Measurements from ENCODE around the gene FRYL. TPM values are rescaled to one million over a fixed set of nuclear protein-coding genes. Genes with fewer than 3 reads are reported as not detected.
"Not testable (repeated sequence)": the region's sequence is repeated elsewhere in the genome, so short reads cannot be mapped to it uniquely, and the experiment has no call there.

The FRYL gene
- total RNA-seq, 2 experiments from 2014 or later, result 85.4 to 88.5 TPM

- Histone ChIP-seq H3K4me2 (ENCODE audit: low read length) (no peak overlapping the region), H3K4me1 (ENCODE audit: insufficient read depth, low read length, poor library complexity, severe bottlenecking) (no peaks in the 10 kb centered on the region), H3K27ac (ENCODE audit: low read depth, low read length, poor library complexity, severe bottlenecking) (no peak overlapping the region), H2AFZ (ENCODE audit: low read length) (no peak overlapping the region), H3K79me2 (ENCODE audit: insufficient read depth, low read depth, low read length) (peaks cover 45% of the 10 kb centered on the region), H3K9me2 (ENCODE audit: insufficient read depth, low read length) (no peaks in the 10 kb centered on the region), H3K9me3 (ENCODE audit: low read length) (no peaks in the 10 kb centered on the region), H3K4me3 (ENCODE audit: low read depth, low read length, poor library complexity, severe bottlenecking) (no peak overlapping the region), H3K36me3 (ENCODE audit: insufficient read depth, low read length) (no peaks in the 10 kb centered on the region), H4K20me1 (ENCODE audit: insufficient read depth, low read length) (peaks cover 6% of the 10 kb centered on the region; the same call in 1 of the 2 replicates)
- ChIA-PET POLR2A (interaction anchor here (0.5 to 1.7 kb wide), 5 partner anchors 44 to 106 kb away, joined by 3 to 4 read pairs (median 3); no protein-coding TSS in a partner anchor), CTCF (ENCODE audit: unreplicated experiment) (interaction anchor here (0.6 kb wide), 1 partner anchor 108 kb away, joined by 3 read pairs; no protein-coding TSS in a partner anchor)
- intact Hi-C loops (cut with micrococcal nuclease; ENCODE audit: unreplicated experiment), result no loop called here
- no peak for DNase-seq (ENCODE audit: low spot score)
- TF ChIP-seq EZH2phosphoT487 (IDR thresholded peaks at IDR 0.05; ENCODE audit: borderline replicate concordance, low read depth, low read length) (no peak), CTCF (conservative IDR thresholded peaks at IDR 0.05; ENCODE audit: low read length) (no peak)
- no TSS peak for BruUV-seq (replicated peaks)
These were observed 81.8 kb downstream of the FRYL start for GRCh38 chr4:48698029-48698971.

- H3K9me3 ChIP-seq (ENCODE audit: low read length); DNase-seq (ENCODE audit: low spot score); H3K4me3 ChIP-seq (ENCODE audit: low read depth, low read length, poor library complexity, severe bottlenecking); H2AFZ ChIP-seq (ENCODE audit: low read length); intact Hi-C loops (cut with micrococcal nuclease; ENCODE audit: unreplicated experiment); H3K9me2 ChIP-seq (ENCODE audit: insufficient read depth, low read length); H3K4me2 ChIP-seq (ENCODE audit: low read length); H3K27ac ChIP-seq (ENCODE audit: low read depth, low read length, poor library complexity, severe bottlenecking); H3K4me1 ChIP-seq (ENCODE audit: insufficient read depth, low read length, poor library complexity, severe bottlenecking); CTCF ChIA-PET (ENCODE audit: unreplicated experiment); H4K20me1 ChIP-seq (ENCODE audit: insufficient read depth, low read length); BruUV-seq (replicated peaks); H3K36me3 ChIP-seq (ENCODE audit: insufficient read depth, low read length): not testable (repeated sequence)
- H3K79me2 ChIP-seq (ENCODE audit: insufficient read depth, low read depth, low read length), result peaks cover 52% of the 10 kb centered on the region
- POLR2A ChIA-PET, result interaction anchor here (1.0 to 1.7 kb wide), 2 partner anchors 43 to 55 kb away, joined by 3 to 4 read pairs; no protein-coding TSS in a partner anchor
These were observed 82.6 kb downstream of the FRYL start for GRCh38 chr4:48697516-48697915.

GRCh38 chr4:48694824-48695223 lies 85.3 kb downstream of the FRYL start:
- CTCF ChIA-PET (ENCODE audit: unreplicated experiment), result no interaction called here
- DNase-seq (ENCODE audit: low spot score), result no peak
- Histone ChIP-seq H3K36me3 (ENCODE audit: insufficient read depth, low read length) (no peaks in the 10 kb centered on the region), H3K27ac (ENCODE audit: low read depth, low read length, poor library complexity, severe bottlenecking) (no peak overlapping the region), H3K9me2 (ENCODE audit: insufficient read depth, low read length) (no peaks in the 10 kb centered on the region), H3K4me2 (ENCODE audit: low read length) (no peak overlapping the region), H4K20me1 (ENCODE audit: insufficient read depth, low read length) (peaks cover 11% of the 10 kb centered on the region), H3K4me1 (ENCODE audit: insufficient read depth, low read length, poor library complexity, severe bottlenecking) (no peaks in the 10 kb centered on the region), H3K9me3 (ENCODE audit: low read length) (no peaks in the 10 kb centered on the region), H3K4me3 (ENCODE audit: low read depth, low read length, poor library complexity, severe bottlenecking) (no peak overlapping the region), H2AFZ (ENCODE audit: low read length) (no peak overlapping the region), H3K79me2 (ENCODE audit: insufficient read depth, low read depth, low read length) (peaks cover 56% of the 10 kb centered on the region)
- intact Hi-C loops (cut with micrococcal nuclease; ENCODE audit: unreplicated experiment), result no loop called here
- POLR2A ChIA-PET, result interaction anchor here (0.6 to 0.8 kb wide), 2 partner anchors 32 to 110 kb away, joined by 3 read pairs; no protein-coding TSS in a partner anchor
- BruUV-seq (replicated peaks), result no TSS peak
- TF ChIP-seq EZH2phosphoT487 (IDR thresholded peaks at IDR 0.05; ENCODE audit: borderline replicate concordance, low read depth, low read length) (no peak), CTCF (conservative IDR thresholded peaks at IDR 0.05; ENCODE audit: low read length) (no peak)

Data from OCI-LY7 (cell line).